Gastrocnemius medialis (tissue), 4 donors: ENCODE results near the gene SMOC2. TPM values are rescaled to one million over a fixed set of nuclear protein-coding genes. Genes with fewer than 3 reads are reported as not detected.

Experiments
- ATAC-seq, 2 donors: fragments of 150-250 bp; one replicate each; pipeline ENCODE4 v1.9.1; 2016
- DNase-seq, 2 donors: peaks; one replicate each; pipeline ENCODE4 v3.0.0-alpha.2; 2019
- H3K27ac ChIP-seq, 4 donors: fragments of 200-600 bp; sonication (generic); 1 replicate in 1 of 4; 2 replicates in 3 of 4; pipeline ENCODE4 v1.5.1; 2016 to 2018; ENCODE audit warnings: mild to moderate bottlenecking in 2 of 4, moderate library complexity in 1 of 4
- H3K27me3 ChIP-seq, 3 donors: fragments of 200-600 bp; sonication (generic) in 2 of 3; 1 replicate in 1 of 3; 2 replicates in 2 of 3; pipeline versions ENCODE4 v1.5.1 to v1.6.0; 2016 to 2019; ENCODE audit warnings: mild to moderate bottlenecking in 1 of 3, moderate library complexity in 1 of 3
- H3K36me3 ChIP-seq, 2 donors: fragments of 200-600 bp; sonication (generic) in 1 of 2; one replicate each; pipeline ENCODE4 v1.5.1; 2017 to 2018
- H3K4me1 ChIP-seq, 2 donors: fragments of 200-600 bp; sonication (generic) in 1 of 2; one replicate each; pipeline ENCODE4 v1.5.1; 2016 to 2017; ENCODE audit warnings: mild to moderate bottlenecking in 2 of 2
- H3K4me3 ChIP-seq, 4 donors: fragments of 200-600 bp; sonication (generic) in 3 of 4; 1 replicate in 1 of 4; 2 replicates in 3 of 4; pipeline ENCODE4 v1.5.1; 2016 to 2019; ENCODE audit warnings: mild to moderate bottlenecking in 2 of 4
- H3K9me3 ChIP-seq, 3 donors: fragments of 200-600 bp; sonication (generic) in 2 of 3; 1 replicate in 1 of 3; 2 replicates in 2 of 3; pipeline ENCODE4 v1.5.1; 2016 to 2019
- CTCF ChIP-seq, 5 experiments: fragments of 450-650 bp in 3 of 5; fragments of 200-600 bp in 2 of 5; sonication (generic) in 2 of 5; IDR thresholded peaks in 4 of 5; conservative IDR thresholded peaks in 1 of 5; 1 replicate in 4 of 5; 2 replicates in 1 of 5; pipeline ENCODE4 v1.5.1; 2016 to 2019; ENCODE audit warnings: antibody characterized with exemption in 5 of 5, mild to moderate bottlenecking in 3 of 5, moderate library complexity in 3 of 5
- POLR2A ChIP-seq, 2 donors: fragments of 450-650 bp; IDR thresholded peaks; one replicate each; pipeline ENCODE4 v1.6.1; 2017; ENCODE audit warnings: antibody characterized with exemption in 2 of 2, mild to moderate bottlenecking in 2 of 2, moderate library complexity in 2 of 2
- in situ Hi-C, 4 donors: fragments of 200-750 bp; cut with MboI; loops; one replicate each; pipeline versions ENCODE4 v1.15.0 to v1.8.0; 2017; ENCODE audit warnings: low sequenced_read_pairs in 4 of 4
- intact Hi-C: fragments of 100-400 bp; cut with DNase I; formaldehyde crosslinking; loops from one replicate; pipeline ENCODE4 v1.15.1; 2023; ENCODE audit warnings: low total_unique reads
- total RNA-seq, 4 donors: library from RNA; depleted of rRNA; stranded (reverse); fragments of >200 nt; gene quantifications; one replicate each; pipeline versions ENCODE4 v1.1.0 to v1.2.3, GENCODE V29; 2016

SMOC2 gene
- total RNA-seq, 4 donors from 2014 or later, result 7.2 to 34.4 (median 16.5) TPM

- in situ Hi-C loops (no loop called here), intact Hi-C loops (no loop called here)
- no peaks in the 10 kb centered on the region for H3K4me1 ChIP-seq
- H3K27me3 ChIP-seq, result peaks cover 0 to 4% (median 2%) of the 10 kb centered on the region in 3 donors
- no peaks in the 10 kb centered on the region for H3K36me3 ChIP-seq
- TF ChIP-seq CTCF (IDR thresholded peaks at IDR 0.05 in 4 of 5, conservative IDR thresholded peaks at IDR 0.05 in 1 of 5) (no peak), POLR2A (IDR thresholded peaks at IDR 0.05) (no peak)
- H3K27ac ChIP-seq, result no peak overlapping the region
- no peaks in the 10 kb centered on the region for H3K9me3 ChIP-seq
- ATAC-seq (no peak), DNase-seq (no peak)
- no peak overlapping the region for H3K4me3 ChIP-seq
Observed at GRCh38 chr6:168709991-168710390, 269.0 kb downstream of the SMOC2 start.

GRCh38 chr6:168711049-168711640 lies 270.2 kb downstream of the SMOC2 start:
- Histone ChIP-seq H3K4me1 (no peaks in the 10 kb centered on the region), H3K27me3 (peaks cover 0 to 4% (median 2%) of the 10 kb centered on the region in 3 donors), H3K27ac (no peak overlapping the region), H3K36me3 (no peaks in the 10 kb centered on the region), H3K9me3 (no peaks in the 10 kb centered on the region), H3K4me3 (no peak overlapping the region)
- no peak for TF ChIP-seq POLR2A (IDR thresholded peaks at IDR 0.05)
- no peak for TF ChIP-seq CTCF (IDR thresholded peaks at IDR 0.05 in 4 of 5, conservative IDR thresholded peaks at IDR 0.05 in 1 of 5)
- in situ Hi-C loops, result no loop called here
- no peak for DNase-seq
- no peak for ATAC-seq
- intact Hi-C loops, result no loop called here

- ATAC-seq, result no peak
- intact Hi-C loops, result no loop called here
- in situ Hi-C loops, result no loop called here
Observed at GRCh38 chr6:168711666-168712300, 270.8 kb downstream of the SMOC2 start.

GRCh38 chr6:168712993-168713392 lies 272.0 kb downstream of the SMOC2 start:
- in situ Hi-C loops (no loop called here), intact Hi-C loops (no loop called here)
- no peaks in the 10 kb centered on the region for H3K4me1 ChIP-seq
- ATAC-seq, result no peak
- no peaks in the 10 kb centered on the region for H3K36me3 ChIP-seq
- no peak overlapping the region for H3K4me3 ChIP-seq
- H3K27me3 ChIP-seq, result peaks cover 0 to 2% (median 0%) of the 10 kb centered on the region in 3 donors
- no peak for TF ChIP-seq POLR2A (IDR thresholded peaks at IDR 0.05)
- TF ChIP-seq CTCF (IDR thresholded peaks at IDR 0.05 in 4 of 5, conservative IDR thresholded peaks at IDR 0.05 in 1 of 5), result no peak
- DNase-seq, result no peak
- H3K27ac ChIP-seq, result no peak overlapping the region
- no peaks in the 10 kb centered on the region for H3K9me3 ChIP-seq

More at GRCh38 chr6:168711666-168712300, 270.8 kb downstream of the SMOC2 start:
- Histone ChIP-seq H3K36me3 (no peaks in the 10 kb centered on the region), H3K9me3 (no peaks in the 10 kb centered on the region), H3K27me3 (peaks cover 0 to 2% (median under 1%) of the 10 kb centered on the region in 3 donors), H3K4me3 (no peak overlapping the region), H3K27ac (no peak overlapping the region), H3K4me1 (no peaks in the 10 kb centered on the region)
- TF ChIP-seq POLR2A (IDR thresholded peaks at IDR 0.05) (no peak), CTCF (IDR thresholded peaks at IDR 0.05 in 4 of 5, conservative IDR thresholded peaks at IDR 0.05 in 1 of 5) (no peak)
- no peak for DNase-seq
